ENCODE results near the gene CDK16. TPM values are rescaled to one million over a fixed set of nuclear protein-coding genes. Genes with fewer than 3 reads are reported as not detected.

The CDK16 gene
- total and polyA plus RNA-seq, 2 of the 13 experiments (the other 11 are each of a cell fraction or from before 2014, with no cell fraction given), result 64.5 to 225 TPM

- intact Hi-C loops (cut with micrococcal nuclease; ENCODE audit: unreplicated experiment), result no loop called here
- H3K79me2 ChIP-seq (ENCODE audit: insufficient read depth, low read length), result no peaks in the 10 kb centered on the region
- no peaks in the 10 kb centered on the region for H3K27me3 ChIP-seq (ENCODE audit: control insufficient read depth in 1 of 2, insufficient read depth in 2 of 2, low read length in 2 of 2)
- TF ChIP-seq SMC3 (IDR thresholded peaks at IDR 0.05; ENCODE audit: low read length) (no peak), PPARG (CRISPR knock-in tag; conservative IDR thresholded peaks at IDR 0.05) (no peak), ZFX (CRISPR knock-in tag; IDR thresholded peaks at IDR 0.05; ENCODE audit: low read depth) (no peak)
- H3K9ac ChIP-seq (ENCODE audit: insufficient read depth, low read depth, low read length), result no peak overlapping the region
- H2AFZ ChIP-seq (ENCODE audit: low read length), result no peak overlapping the region
- BruUV-seq (replicated peaks), result no TSS peak
- H4K20me1 ChIP-seq (ENCODE audit: insufficient read depth, low read length), result no peaks in the 10 kb centered on the region
- H3K4me1 ChIP-seq (ENCODE audit: insufficient read depth, low read length), result no peaks in the 10 kb centered on the region
- no peaks in the 10 kb centered on the region for H3K9me3 ChIP-seq (ENCODE audit: low read length)
- no peak overlapping the region for H3K27ac ChIP-seq (ENCODE audit: extremely low read length, insufficient read depth, low read length)
- no peak overlapping the region for H3K4me2 ChIP-seq (ENCODE audit: low read depth, low read length)
- WGBS (ENCODE audit: low lambda C conversion rate), result 94% methylated on average over 13 of the region's 13 CpGs
- no peak for DNase-seq (ENCODE audit: low spot score)
- FAIRE-seq, result no peak
- CTCF ChIA-PET (ENCODE audit: low intra/inter-chr PET ratio, low total read pairs), result no interaction called here
- POLR2A ChIA-PET, result no interaction called here
- no peak for ATAC-seq
- no peak overlapping the region for H3K4me3 ChIP-seq (replicated peaks in 1 of 3; ENCODE audit: insufficient read depth in 1 of 3, low read depth in 2 of 3, low read length in 3 of 3)
- H3K36me3 ChIP-seq (replicated peaks in 1 of 2; ENCODE audit: control insufficient read depth in 1 of 2, insufficient read depth in 2 of 2, low read length in 2 of 2), result peaks cover 0 to 11% of the 10 kb centered on the region in 2 experiments; a peak in 1 of 5 replicates
- in situ Hi-C loops (cut with HindIII; ENCODE audit: extremely low pct_ligation_motif_present, low pct_unique_long_range_greater_than_20kb), result no loop called here
These were observed 29.5 kb downstream of the CDK16 start for GRCh38 chrX:47247999-47248320.

GRCh38 chrX:47248576-47248975 lies 30.1 kb downstream of the CDK16 start:
- no peaks in the 10 kb centered on the region for H3K4me1 ChIP-seq (ENCODE audit: insufficient read depth, low read length)
- BruUV-seq (replicated peaks), result no TSS peak
- WGBS (ENCODE audit: low lambda C conversion rate), result 100% methylated on average over 3 of the region's 6 CpGs
- peaks cover 0 to 11% of the 10 kb centered on the region in 2 experiments; a peak in 1 of 5 replicates for H3K36me3 ChIP-seq (replicated peaks in 1 of 2; ENCODE audit: control insufficient read depth in 1 of 2, insufficient read depth in 2 of 2, low read length in 2 of 2)
- no peak overlapping the region for H3K27ac ChIP-seq (ENCODE audit: extremely low read length, insufficient read depth, low read length)
- ATAC-seq (no peak), DNase-seq (ENCODE audit: low spot score) (no peak), FAIRE-seq (no peak)
- ChIA-PET CTCF (ENCODE audit: low intra/inter-chr PET ratio, low total read pairs) (no interaction called here), POLR2A (interaction anchor here (1.4 kb wide), 1 partner anchor 30 kb away, joined by 3 read pairs; the partner anchor contains the start of gene CDK16)
- intact Hi-C loops (cut with micrococcal nuclease; ENCODE audit: unreplicated experiment) (no loop called here), in situ Hi-C loops (cut with HindIII; ENCODE audit: extremely low pct_ligation_motif_present, low pct_unique_long_range_greater_than_20kb) (no loop called here)
- H3K4me3 ChIP-seq (replicated peaks in 1 of 3; ENCODE audit: insufficient read depth in 1 of 3, low read depth in 2 of 3, low read length in 3 of 3), result no peak overlapping the region
- TF ChIP-seq ZFP1 (CRISPR knock-in tag; IDR thresholded peaks at IDR 0.05), result no peak
- TF ChIP-seq FLYWCH1 (CRISPR knock-in tag; IDR thresholded peaks at IDR 0.05), result no peak
- no peak for TF ChIP-seq GATA4 (IDR thresholded peaks at IDR 0.05; ENCODE audit: borderline replicate concordance, low read depth)
- TF ChIP-seq ZNF619 (CRISPR knock-in tag; IDR thresholded peaks at IDR 0.05), result no peak
- TF ChIP-seq POGZ (CRISPR knock-in tag; IDR thresholded peaks at IDR 0.05), result no peak
- no peak for TF ChIP-seq MATR3 (CRISPR knock-in tag; IDR thresholded peaks at IDR 0.05)
- TF ChIP-seq IKZF1 (IDR thresholded peaks at IDR 0.05), result no peak
- TF ChIP-seq HDAC2 (CRISPR knock-in tag; IDR thresholded peaks at IDR 0.05), result no peak
- H2AFZ ChIP-seq (ENCODE audit: low read length), result no peak overlapping the region
- H4K20me1 ChIP-seq (ENCODE audit: insufficient read depth, low read length), result no peaks in the 10 kb centered on the region
- H3K79me2 ChIP-seq (ENCODE audit: insufficient read depth, low read length), result no peaks in the 10 kb centered on the region
- H3K9me3 ChIP-seq (ENCODE audit: low read length), result no peaks in the 10 kb centered on the region
- H3K27me3 ChIP-seq (ENCODE audit: control insufficient read depth in 1 of 2, insufficient read depth in 2 of 2, low read length in 2 of 2), result no peaks in the 10 kb centered on the region
- H3K9ac ChIP-seq (ENCODE audit: insufficient read depth, low read depth, low read length), result no peak overlapping the region
- H3K4me2 ChIP-seq (ENCODE audit: low read depth, low read length), result no peak overlapping the region

Data from HepG2 (cell line).